ENCODE data around the gene SMYD4.
"Not testable (repeated sequence)": the region's sequence is repeated elsewhere in the genome, so short reads cannot be mapped to it uniquely, and the experiment has no call there.

Gene SMYD4

GRCh38 chr17:1783271-1783670 lies 46.4 kb downstream of the SMYD4 start:
- no peak for FAIRE-seq

GRCh38 chr17:1782171-1782567 lies 47.5 kb downstream of the SMYD4 start:
- FAIRE-seq = no peak

More at GRCh38 chr17:1783271-1783670, 46.4 kb downstream of the SMYD4 start:
- no peak for TF ChIP-seq CTCF (IDR thresholded peaks at IDR 0.05; ENCODE audit: insufficient read depth, missing control alignments)
- no peak for DNase-seq (ENCODE audit: insufficient read length, low spot score)

GRCh38 chr17:1779571-1780131 lies 50.1 kb downstream of the SMYD4 start:
- FAIRE-seq = no peak
- TF ChIP-seq CTCF (IDR thresholded peaks at IDR 0.05; ENCODE audit: insufficient read depth, missing control alignments) = no peak
- no peak for DNase-seq (ENCODE audit: insufficient read length, low spot score)

More at GRCh38 chr17:1782171-1782567, 47.5 kb downstream of the SMYD4 start:
- no peak for DNase-seq (ENCODE audit: insufficient read length, low spot score)
- TF ChIP-seq CTCF (IDR thresholded peaks at IDR 0.05; ENCODE audit: insufficient read depth, missing control alignments) = no peak

- DNase-seq (ENCODE audit: insufficient read length, low spot score) (no peak), FAIRE-seq (no peak)
- TF ChIP-seq CTCF (IDR thresholded peaks at IDR 0.05; ENCODE audit: insufficient read depth, missing control alignments) = no peak
Measured at GRCh38 chr17:1776857-1777256, 52.8 kb downstream of the SMYD4 start.

- FAIRE-seq (no peak), DNase-seq (ENCODE audit: insufficient read length, low spot score) (no peak)
- no peak for TF ChIP-seq CTCF (IDR thresholded peaks at IDR 0.05; ENCODE audit: insufficient read depth, missing control alignments)
Measured at GRCh38 chr17:1776328-1776727, 53.4 kb downstream of the SMYD4 start.

- no peak for TF ChIP-seq CTCF (IDR thresholded peaks at IDR 0.05; ENCODE audit: insufficient read depth, missing control alignments)
- DNase-seq (ENCODE audit: insufficient read length, low spot score) (no peak), FAIRE-seq (no peak)
Measured at GRCh38 chr17:1774390-1775176, 55.1 kb downstream of the SMYD4 start.

- DNase-seq (ENCODE audit: insufficient read length, low spot score) = no peak
- TF ChIP-seq CTCF (IDR thresholded peaks at IDR 0.05; ENCODE audit: insufficient read depth, missing control alignments) = no peak
- no peak for FAIRE-seq
Measured at GRCh38 chr17:1773696-1774181, 56.0 kb downstream of the SMYD4 start.

- not testable (repeated sequence) for FAIRE-seq
Measured at GRCh38 chr17:1773000-1773695, 56.6 kb downstream of the SMYD4 start.

More at GRCh38 chr17:1773000-1773695, 56.6 kb downstream of the SMYD4 start:
- DNase-seq (ENCODE audit: insufficient read length, low spot score) = not testable (repeated sequence)
